Mesothelial cell of epicardium (in vitro differentiated cells): ENCODE results near the gene RBPMS2. TPM values are rescaled to one million over a fixed set of nuclear protein-coding genes. Genes with fewer than 3 reads are reported as not detected.
"Not testable (repeated sequence)": the region's sequence is repeated elsewhere in the genome, so short reads cannot be mapped to it uniquely, and the experiment has no call there.

Experiments used
- DNase-seq, 2 experiments: peaks; one replicate each; pipeline ENCODE4 v3.0.0; 2021; ENCODE audit warnings: low spot score in 2 of 2; ENCODE audit not compliant: unreplicated experiment in 2 of 2
- H3K27ac Mint-ChIP-seq: 2 replicates; pipeline ENCODE4 v1.8.0; 2021; ENCODE audit warnings: mixed read lengths
- H3K27me3 Mint-ChIP-seq: 2 replicates; pipeline ENCODE4 v1.8.0; 2021; ENCODE audit warnings: low read depth, mixed read lengths
- H3K36me3 Mint-ChIP-seq: 2 replicates; pipeline ENCODE4 v1.8.0; 2021; ENCODE audit warnings: mixed read lengths
- H3K4me1 Mint-ChIP-seq: 2 replicates; pipeline ENCODE4 v1.8.0; 2021; ENCODE audit warnings: mixed read lengths
- H3K4me3 Mint-ChIP-seq: 2 replicates; pipeline ENCODE4 v1.8.0; 2021; ENCODE audit warnings: mild to moderate bottlenecking, moderate library complexity, mixed read lengths
- H3K9me3 Mint-ChIP-seq: 2 replicates; pipeline ENCODE4 v1.8.0; 2021; ENCODE audit warnings: mixed read lengths
- total RNA-seq: library from RNA; stranded (reverse); gene quantifications from 3 replicates; pipeline ENCODE4 v1.2.1, GENCODE V29; 2021
- TF ChIP-seq, protein P1 (sequence below): fragments of 200-600 bp; sonication (generic); IDR thresholded peaks from one replicate; pipeline ENCODE4 v1.5.0; 2021; ENCODE audit warnings: antibody characterized with exemption; ENCODE audit not compliant: unreplicated experiment

The RBPMS2 gene
- total RNA-seq, 1 donor from 2014 or later = 17.8 TPM

DNA sequence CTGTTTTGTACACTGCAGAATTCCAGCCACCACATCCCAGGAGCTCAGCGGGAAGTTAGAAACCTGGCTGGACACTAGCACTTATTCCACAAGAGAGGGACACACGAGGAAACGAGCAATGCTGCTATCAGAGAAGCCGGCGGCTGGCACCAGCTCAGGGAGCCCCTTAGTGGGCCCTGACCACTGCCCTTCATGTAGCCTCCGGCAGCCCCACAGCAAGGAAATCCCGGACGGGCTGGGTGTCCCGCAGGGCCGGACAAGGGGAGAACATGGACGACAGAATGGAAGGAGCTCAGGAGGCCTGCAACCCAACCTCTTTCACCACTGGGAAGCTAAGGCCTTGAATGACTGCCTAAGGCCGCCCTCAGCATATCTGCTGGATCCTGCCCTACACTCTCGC is 32.5 kb downstream of the RBPMS2 start:
- no peak for DNase-seq
- TF ChIP-seq, protein P1, sequence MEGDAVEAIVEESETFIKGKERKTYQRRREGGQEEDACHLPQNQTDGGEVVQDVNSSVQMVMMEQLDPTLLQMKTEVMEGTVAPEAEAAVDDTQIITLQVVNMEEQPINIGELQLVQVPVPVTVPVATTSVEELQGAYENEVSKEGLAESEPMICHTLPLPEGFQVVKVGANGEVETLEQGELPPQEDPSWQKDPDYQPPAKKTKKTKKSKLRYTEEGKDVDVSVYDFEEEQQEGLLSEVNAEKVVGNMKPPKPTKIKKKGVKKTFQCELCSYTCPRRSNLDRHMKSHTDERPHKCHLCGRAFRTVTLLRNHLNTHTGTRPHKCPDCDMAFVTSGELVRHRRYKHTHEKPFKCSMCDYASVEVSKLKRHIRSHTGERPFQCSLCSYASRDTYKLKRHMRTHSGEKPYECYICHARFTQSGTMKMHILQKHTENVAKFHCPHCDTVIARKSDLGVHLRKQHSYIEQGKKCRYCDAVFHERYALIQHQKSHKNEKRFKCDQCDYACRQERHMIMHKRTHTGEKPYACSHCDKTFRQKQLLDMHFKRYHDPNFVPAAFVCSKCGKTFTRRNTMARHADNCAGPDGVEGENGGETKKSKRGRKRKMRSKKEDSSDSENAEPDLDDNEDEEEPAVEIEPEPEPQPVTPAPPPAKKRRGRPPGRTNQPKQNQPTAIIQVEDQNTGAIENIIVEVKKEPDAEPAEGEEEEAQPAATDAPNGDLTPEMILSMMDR = no peak
- no peaks in the 10 kb centered on the region for H3K27me3 Mint-ChIP-seq
- no peak overlapping the region for H3K4me3 Mint-ChIP-seq
- H3K36me3 Mint-ChIP-seq = peaks cover 4% of the 10 kb centered on the region
- peaks cover 6% of the 10 kb centered on the region for H3K4me1 Mint-ChIP-seq
- no peak overlapping the region for H3K27ac Mint-ChIP-seq
- no peaks in the 10 kb centered on the region for H3K9me3 Mint-ChIP-seq

DNA sequence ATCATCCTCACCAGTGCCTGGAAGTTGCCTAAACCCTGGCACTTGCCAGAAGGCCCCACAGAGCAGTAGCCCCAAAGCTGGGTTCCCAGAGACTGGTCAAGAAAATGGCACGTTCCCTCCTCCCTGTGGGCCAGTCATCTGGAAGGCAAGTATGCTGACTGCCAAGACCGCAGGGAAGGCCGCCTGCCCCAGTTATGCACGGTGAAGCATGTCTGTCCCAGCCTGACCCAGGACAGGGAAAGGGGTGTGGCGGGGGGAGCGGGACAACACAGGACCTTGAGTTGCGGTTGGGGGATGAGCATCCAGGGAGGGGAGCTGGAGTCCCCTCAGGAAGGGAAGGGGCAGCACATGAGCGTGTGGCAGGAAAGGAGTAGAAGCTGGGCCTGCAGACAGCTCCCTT is 33.0 kb downstream of the RBPMS2 start:
- H3K9me3 Mint-ChIP-seq = no peaks in the 10 kb centered on the region
- no peak overlapping the region for H3K27ac Mint-ChIP-seq
- no peaks in the 10 kb centered on the region for H3K36me3 Mint-ChIP-seq
- H3K27me3 Mint-ChIP-seq = no peaks in the 10 kb centered on the region
- peaks cover 6% of the 10 kb centered on the region for H3K4me1 Mint-ChIP-seq
- no peak for DNase-seq
- TF ChIP-seq, protein P1 = no peak
- no peak overlapping the region for H3K4me3 Mint-ChIP-seq

DNA sequence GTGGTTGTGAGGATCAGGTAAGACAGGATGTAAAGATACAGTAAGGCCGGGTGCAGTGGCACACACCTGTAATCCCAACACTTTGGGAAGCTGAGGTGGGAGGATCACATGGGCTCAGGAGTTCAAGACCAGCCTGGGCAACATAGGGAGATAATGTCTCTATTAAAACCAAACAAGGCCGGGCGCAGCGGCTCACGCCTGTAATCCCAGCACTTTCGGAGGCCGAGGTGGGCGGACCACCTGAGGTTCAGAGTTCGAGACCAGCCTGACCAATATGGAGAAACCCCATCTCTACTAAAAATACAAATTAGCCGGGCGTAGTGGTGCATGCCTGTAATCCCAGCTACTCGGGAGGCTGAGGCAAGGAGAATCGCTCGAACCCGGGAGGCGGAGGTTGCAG is 33.7 kb downstream of the RBPMS2 start:
- DNase-seq, H3K36me3 Mint-ChIP-seq, H3K9me3 Mint-ChIP-seq, H3K4me3 Mint-ChIP-seq, H3K4me1 Mint-ChIP-seq, H3K27me3 Mint-ChIP-seq, H3K27ac Mint-ChIP-seq: not testable (repeated sequence)

DNA sequence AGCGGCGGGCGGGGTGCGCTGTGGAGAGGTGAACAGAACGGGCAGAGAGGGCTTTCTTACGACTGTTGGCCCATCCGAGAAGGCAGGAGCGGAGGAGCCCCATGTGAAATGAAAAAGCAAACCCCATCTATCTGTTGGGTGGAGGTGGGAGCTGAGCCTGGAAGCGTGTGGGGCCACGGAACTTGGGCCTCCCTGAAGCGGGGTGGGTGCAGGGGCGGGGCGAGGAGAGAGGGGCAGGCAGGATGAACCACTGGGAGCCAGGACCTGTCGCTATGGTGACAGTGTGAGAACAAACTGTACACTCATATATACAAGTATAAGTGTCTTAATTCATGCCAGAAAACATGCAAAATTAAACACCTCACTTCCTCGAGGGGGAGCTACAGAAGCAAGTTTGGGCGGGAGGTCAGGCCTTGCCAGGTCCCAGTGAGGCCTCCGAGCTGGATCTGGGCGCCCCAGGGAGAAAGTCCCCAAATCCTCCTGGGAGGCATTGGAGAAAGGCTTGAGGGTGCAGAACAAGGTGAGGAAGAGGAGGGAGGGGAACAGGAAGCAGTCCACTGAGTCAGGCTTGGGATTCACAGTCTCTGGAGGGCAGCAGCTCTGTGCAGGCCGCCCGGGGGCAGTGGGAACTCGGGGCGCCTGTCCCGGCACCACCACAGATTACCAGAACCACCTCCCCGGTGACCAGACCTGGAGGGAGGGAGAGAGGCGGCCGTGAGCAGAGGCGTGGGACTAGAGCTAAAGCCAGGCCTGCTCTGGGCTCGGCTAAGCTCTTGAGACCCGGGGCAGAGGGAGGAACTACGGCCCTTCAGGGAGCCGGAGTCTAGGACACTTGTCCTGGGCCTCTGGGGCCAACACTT is 34.8 kb downstream of the RBPMS2 start:
- Mint-ChIP-seq H3K27me3 (no peaks in the 10 kb centered on the region), H3K4me1 (peaks cover 6% of the 10 kb centered on the region), H3K9me3 (no peaks in the 10 kb centered on the region), H3K36me3 (no peaks in the 10 kb centered on the region), H3K27ac (peak overlapping the region; percentile 75), H3K4me3 (no peak overlapping the region)
- TF ChIP-seq, protein P1 = no peak
- DNase-seq = no peak

DNA sequence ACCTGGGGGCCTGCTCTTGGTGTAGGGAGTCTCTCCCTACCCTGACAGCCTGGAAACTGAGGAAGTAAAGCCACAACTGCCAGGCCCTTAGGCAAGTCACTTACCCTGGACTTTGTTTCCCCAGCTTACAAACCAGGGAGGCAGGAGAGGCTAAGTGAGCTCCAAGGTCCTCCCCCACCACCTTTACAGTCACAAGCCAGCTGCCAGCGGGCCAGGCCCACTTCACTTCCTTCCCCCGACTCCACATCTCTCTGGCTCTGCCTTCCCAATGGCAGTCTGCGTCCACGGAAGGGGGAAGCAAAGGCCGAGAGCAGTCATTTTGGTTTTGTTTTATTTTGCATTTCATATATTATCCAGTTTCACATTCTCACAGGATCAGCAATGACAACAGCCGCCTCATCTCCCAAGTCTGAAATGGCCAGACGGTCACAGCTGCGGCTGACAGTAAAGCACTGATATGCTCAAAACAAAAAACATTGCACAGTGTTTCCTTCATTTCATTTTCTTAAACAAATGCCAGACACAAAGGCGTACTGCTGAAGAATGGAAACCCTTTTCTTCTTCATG is 35.7 kb downstream of the RBPMS2 start:
- TF ChIP-seq, protein P1 = no peak
- Mint-ChIP-seq H3K9me3 (no peaks in the 10 kb centered on the region), H3K4me1 (peaks cover 6% of the 10 kb centered on the region), H3K27ac (peak overlapping the region; percentile 75), H3K27me3 (no peaks in the 10 kb centered on the region), H3K36me3 (no peaks in the 10 kb centered on the region), H3K4me3 (no peak overlapping the region)
- no peak for DNase-seq

DNA sequence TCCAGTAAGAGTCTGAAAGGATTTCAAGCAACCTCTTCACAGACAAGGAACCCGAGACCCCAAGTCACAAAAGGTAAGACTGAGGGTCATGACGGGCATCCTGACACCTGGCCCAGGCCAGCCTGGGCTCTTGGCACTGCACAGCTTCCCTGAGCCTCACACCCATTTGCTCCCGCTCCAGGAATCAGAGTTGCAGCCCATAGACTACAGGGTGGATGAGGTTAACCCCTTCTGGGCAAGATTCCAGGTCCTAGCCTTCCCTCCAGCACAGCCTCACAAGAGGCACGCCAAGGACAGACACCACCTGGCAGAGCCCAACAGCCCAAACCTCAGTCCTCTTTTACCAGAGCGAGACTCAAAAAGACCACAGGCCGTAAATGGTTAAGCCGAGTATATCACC is 36.2 kb downstream of the RBPMS2 start:
- no peaks in the 10 kb centered on the region for H3K9me3 Mint-ChIP-seq
- no peak overlapping the region for H3K27ac Mint-ChIP-seq
- DNase-seq = no peak
- no peak overlapping the region for H3K4me3 Mint-ChIP-seq
- peaks cover 6% of the 10 kb centered on the region for H3K4me1 Mint-ChIP-seq
- H3K27me3 Mint-ChIP-seq = no peaks in the 10 kb centered on the region
- H3K36me3 Mint-ChIP-seq = no peaks in the 10 kb centered on the region
- TF ChIP-seq, protein P1 = no peak
